ENCODE measurements around the gene MEI1.
"Not testable (repeated sequence)": the region's sequence is repeated elsewhere in the genome, so short reads cannot be mapped to it uniquely, and the experiment has no call there.

The MEI1 gene

GRCh38 chr22:41832553-41833368 lies 133.5 kb downstream of the MEI1 start, which contains the start of gene SREBF2:
Gene SREBF2, plus strand, starts transcription at chr22:41833105. Its CDS starts 166 bp downstream, at chr22:41833271.
- DNase-seq (ENCODE audit: low read depth): peak; percentile 100
- TF ChIP-seq CTCF (conservative IDR thresholded peaks at IDR 0.05; ENCODE audit: control insufficient read depth, insufficient read depth, low read depth, low read length): no peak
- H3K4me3 ChIP-seq (ENCODE audit: control insufficient read depth, low read depth, low read length): peak within 1 kb of the TSS; percentile 72

GRCh38 chr22:41833369-41834004 lies 134.2 kb downstream of the MEI1 start:
- DNase-seq (ENCODE audit: low read depth): peak; percentile 23
- no peak for TF ChIP-seq CTCF (conservative IDR thresholded peaks at IDR 0.05; ENCODE audit: control insufficient read depth, insufficient read depth, low read depth, low read length)
- peak overlapping the region; percentile 72 for H3K4me3 ChIP-seq (ENCODE audit: control insufficient read depth, low read depth, low read length)

- H3K4me3 ChIP-seq (ENCODE audit: control insufficient read depth, low read depth, low read length): peak overlapping the region; percentile 72
- TF ChIP-seq CTCF (conservative IDR thresholded peaks at IDR 0.05; ENCODE audit: control insufficient read depth, insufficient read depth, low read depth, low read length): no peak
- DNase-seq (ENCODE audit: low read depth): no peak
These were observed 135.0 kb downstream of the MEI1 start for GRCh38 chr22:41834005-41834944.

GRCh38 chr22:41835462-41835861 lies 136.2 kb downstream of the MEI1 start:
- not testable (repeated sequence) for H3K4me3 ChIP-seq (ENCODE audit: control insufficient read depth, low read depth, low read length); DNase-seq (ENCODE audit: low read depth)

- no peak for TF ChIP-seq CTCF (conservative IDR thresholded peaks at IDR 0.05; ENCODE audit: control insufficient read depth, insufficient read depth, low read depth, low read length)
- no peak for DNase-seq (ENCODE audit: low read depth)
- no peak overlapping the region for H3K4me3 ChIP-seq (ENCODE audit: control insufficient read depth, low read depth, low read length)
These were observed 137.2 kb downstream of the MEI1 start for GRCh38 chr22:41836551-41836950.

- DNase-seq (ENCODE audit: low read depth): no peak
- H3K4me3 ChIP-seq (ENCODE audit: control insufficient read depth, low read depth, low read length): no peak overlapping the region
- TF ChIP-seq CTCF (conservative IDR thresholded peaks at IDR 0.05; ENCODE audit: control insufficient read depth, insufficient read depth, low read depth, low read length): no peak
These were observed 139.7 kb downstream of the MEI1 start for GRCh38 chr22:41838842-41839618.
